HepG2 (cell line): Measurements from ENCODE around the gene NCAPD2. TPM values are rescaled to one million over a fixed set of nuclear protein-coding genes. Genes with fewer than 3 reads are reported as not detected.

Source experiments
- ATF6 ChIP-seq: sonication (generic); formaldehyde crosslinking; conservative IDR thresholded peaks from 2 replicates; pipeline ENCODE4 v1.4.0; 2020; ENCODE audit warnings: missing genetic modification reagents
- CAMTA2 ChIP-seq: sonication (generic); formaldehyde crosslinking; IDR thresholded peaks from 2 replicates; pipeline ENCODE4 v1.4.0; 2020; ENCODE audit warnings: mild to moderate bottlenecking, missing genetic modification reagents, borderline replicate concordance
- CREB1 ChIP-seq, 2 experiments: fragments of 450-650 bp in 1 of 2; IDR thresholded peaks; 2 replicates each; pipeline ENCODE4 v1.6.1; 2016 to 2017; ENCODE audit warnings: control low read depth in 1 of 2, mild to moderate bottlenecking in 1 of 2, missing compliant biosample characterization in 1 of 2, missing genetic modification characterization in 1 of 2
- DMAP1 ChIP-seq: IDR thresholded peaks from 2 replicates; pipeline ENCODE4 v1.6.1; 2016
- JUND ChIP-seq: sonication (generic); formaldehyde crosslinking; IDR thresholded peaks from 2 replicates; pipeline ENCODE4 v1.8.0; 2022; ENCODE audit warnings: mild to moderate bottlenecking, missing genetic modification reagents
- KMT2B ChIP-seq: IDR thresholded peaks from 2 replicates; pipeline ENCODE4 v1.6.1; 2016; ENCODE audit warnings: missing genetic modification reagents, missing compliant biosample characterization
- NFE2L1 ChIP-seq: sonication (generic); formaldehyde crosslinking; IDR thresholded peaks from 2 replicates; pipeline ENCODE4 v1.4.0; 2020; ENCODE audit warnings: missing genetic modification reagents, mild to moderate bottlenecking, borderline replicate concordance
- TBL1XR1 ChIP-seq: fragments of 150-350 bp; IDR thresholded peaks from 2 replicates; pipeline ENCODE4 v1.6.1; 2014; ENCODE audit warnings: borderline replicate concordance, low read length; ENCODE audit not compliant: partially characterized antibody
- ZBTB4 ChIP-seq: sonication (generic); formaldehyde crosslinking; IDR thresholded peaks from 2 replicates; pipeline ENCODE4 v1.4.0; 2020; ENCODE audit warnings: missing genetic modification reagents, mild to moderate bottlenecking, borderline replicate concordance
- ZNF34 ChIP-seq: sonication (generic); formaldehyde crosslinking; IDR thresholded peaks from 2 replicates; pipeline ENCODE4 v1.4.0; 2020; ENCODE audit warnings: mild to moderate bottlenecking, missing genetic modification reagents, borderline replicate concordance
- ZNF367 ChIP-seq: sonication (generic); formaldehyde crosslinking; IDR thresholded peaks from 2 replicates; pipeline ENCODE4 v1.4.0; 2020; ENCODE audit warnings: missing genetic modification reagents, borderline replicate concordance
- ZNF414 ChIP-seq: sonication (generic); formaldehyde crosslinking; IDR thresholded peaks from 2 replicates; pipeline ENCODE4 v1.5.0; 2020; ENCODE audit warnings: missing genetic modification reagents
- ZNF616 ChIP-seq: sonication (generic); formaldehyde crosslinking; IDR thresholded peaks from 2 replicates; pipeline ENCODE4 v1.5.0; 2020; ENCODE audit warnings: low read depth, mild to moderate bottlenecking, missing genetic modification reagents
- ZNF674 ChIP-seq: sonication (generic); formaldehyde crosslinking; IDR thresholded peaks from 2 replicates; pipeline ENCODE4 v1.5.0; 2020; ENCODE audit warnings: low read depth, mild to moderate bottlenecking, missing genetic modification reagents
- ZNF772 ChIP-seq: sonication (generic); formaldehyde crosslinking; IDR thresholded peaks from 2 replicates; pipeline ENCODE4 v1.5.0; 2020; ENCODE audit warnings: mild to moderate bottlenecking, missing genetic modification reagents
- ZNF790 ChIP-seq: sonication (generic); formaldehyde crosslinking; IDR thresholded peaks from 2 replicates; pipeline ENCODE4 v1.8.0; 2022; ENCODE audit warnings: missing genetic modification reagents, mild to moderate bottlenecking, borderline replicate concordance
- ZSCAN31 ChIP-seq: sonication (generic); formaldehyde crosslinking; IDR thresholded peaks from 2 replicates; pipeline ENCODE4 v1.5.0; 2020; ENCODE audit warnings: low read depth, mild to moderate bottlenecking, missing genetic modification reagents
- polyA plus RNA-seq, 8 experiments: library from polyadenylated mRNA; depleted of rRNA in 3 of 8; stranded (reverse) in 7 of 8; unstranded in 1 of 8; fragments of >200 nt; fragmentation: Illumina TruSeq in 4 of 8; extraction: Trizol in 4 of 8; gene quantifications; 2 replicates each; pipeline versions ENCODE4 v1.2.1 to v1.2.3, GENCODE V29; 2011 to 2016; ENCODE audit warnings: low read depth in 4 of 8, missing spikeins in 1 of 8, mixed read lengths in 1 of 8; ENCODE audit not compliant: insufficient read depth in 1 of 8
- total RNA-seq, 5 experiments: library from RNA; depleted of rRNA; stranded (reverse); fragments of >200 nt; fragmentation: Illumina TruSeq; extraction: Trizol; gene quantifications; 2 replicates each; pipeline ENCODE4 v1.2.3, GENCODE V29; 2016; ENCODE audit warnings: low read depth in 1 of 5
- TF ChIP-seq, protein P1 (sequence below): sonication (generic); formaldehyde crosslinking; IDR thresholded peaks from 2 replicates; pipeline ENCODE4 v1.4.0; 2020; ENCODE audit warnings: mild to moderate bottlenecking, missing genetic modification reagents
- TF ChIP-seq, protein P2 (sequence below): sonication (generic); formaldehyde crosslinking; IDR thresholded peaks from 2 replicates; pipeline ENCODE4 v1.4.0; 2020; ENCODE audit warnings: low read depth, mild to moderate bottlenecking, missing genetic modification reagents
- TF ChIP-seq, protein P3 (sequence below): sonication (generic); formaldehyde crosslinking; IDR thresholded peaks from 2 replicates; pipeline ENCODE4 v1.4.0; 2020; ENCODE audit warnings: missing genetic modification reagents; ENCODE audit errors: not compliant biosample characterization

Gene NCAPD2
- total and polyA plus RNA-seq, 2 of the 13 experiments (the other 11 are each of a cell fraction or from before 2014, with no cell fraction given) = 51.1 to 65.6 TPM

DNA sequence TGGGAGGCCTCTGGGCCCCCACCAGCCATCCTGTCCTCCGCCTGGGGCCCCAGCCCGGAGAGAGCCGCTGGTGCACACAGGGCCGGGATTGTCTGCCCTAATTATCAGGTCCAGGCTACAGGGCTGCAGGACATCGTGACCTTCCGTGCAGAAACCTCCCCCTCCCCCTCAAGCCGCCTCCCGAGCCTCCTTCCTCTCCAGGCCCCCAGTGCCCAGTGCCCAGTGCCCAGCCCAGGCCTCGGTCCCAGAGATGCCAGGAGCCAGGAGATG is 39.7 kb downstream of the NCAPD2 start (continued):
- TF ChIP-seq ATF6 (CRISPR knock-in tag) (no peak), ZNF34 (no peak), ZBTB4 (CRISPR knock-in tag) (no peak), ZNF414 (CRISPR knock-in tag) (no peak), ZNF616 (CRISPR knock-in tag) (no peak), CREB1 (IDR thresholded peaks at IDR 0.05) (no peak), CREB1 (CRISPR knock-in tag; IDR thresholded peaks at IDR 0.05) (no peak), ZNF674 (CRISPR knock-in tag) (no peak), CAMTA2 (CRISPR knock-in tag) (no peak), KMT2B (CRISPR knock-in tag) (no peak), ZNF790 (CRISPR knock-in tag) (no peak), DMAP1 (CRISPR knock-in tag) (no peak), TBL1XR1 (no peak), ZNF367 (CRISPR knock-in tag) (no peak), NFE2L1 (CRISPR knock-in tag) (no peak), ZSCAN31 (CRISPR knock-in tag) (no peak; the same call in 1 of the 2 replicates), JUND (CRISPR knock-in tag) (no peak), ZNF772 (no peak; the same call in 1 of the 2 replicates)
- TF ChIP-seq, protein P1, sequence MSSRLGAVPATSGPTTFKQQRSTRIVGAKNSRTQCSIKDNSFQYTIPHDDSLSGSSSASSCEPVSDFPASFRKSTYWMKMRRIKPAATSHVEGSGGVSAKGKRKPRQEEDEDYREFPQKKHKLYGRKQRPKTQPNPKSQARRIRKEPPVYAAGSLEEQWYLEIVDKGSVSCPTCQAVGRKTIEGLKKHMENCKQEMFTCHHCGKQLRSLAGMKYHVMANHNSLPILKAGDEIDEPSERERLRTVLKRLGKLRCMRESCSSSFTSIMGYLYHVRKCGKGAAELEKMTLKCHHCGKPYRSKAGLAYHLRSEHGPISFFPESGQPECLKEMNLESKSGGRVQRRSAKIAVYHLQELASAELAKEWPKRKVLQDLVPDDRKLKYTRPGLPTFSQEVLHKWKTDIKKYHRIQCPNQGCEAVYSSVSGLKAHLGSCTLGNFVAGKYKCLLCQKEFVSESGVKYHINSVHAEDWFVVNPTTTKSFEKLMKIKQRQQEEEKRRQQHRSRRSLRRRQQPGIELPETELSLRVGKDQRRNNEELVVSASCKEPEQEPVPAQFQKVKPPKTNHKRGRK (CRISPR knock-in tag) = no peak
- TF ChIP-seq, protein P2, sequence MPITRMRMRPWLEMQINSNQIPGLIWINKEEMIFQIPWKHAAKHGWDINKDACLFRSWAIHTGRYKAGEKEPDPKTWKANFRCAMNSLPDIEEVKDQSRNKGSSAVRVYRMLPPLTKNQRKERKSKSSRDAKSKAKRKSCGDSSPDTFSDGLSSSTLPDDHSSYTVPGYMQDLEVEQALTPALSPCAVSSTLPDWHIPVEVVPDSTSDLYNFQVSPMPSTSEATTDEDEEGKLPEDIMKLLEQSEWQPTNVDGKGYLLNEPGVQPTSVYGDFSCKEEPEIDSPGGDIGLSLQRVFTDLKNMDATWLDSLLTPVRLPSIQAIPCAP = no peak; the same call in 1 of the 2 replicates
- TF ChIP-seq, protein P3, sequence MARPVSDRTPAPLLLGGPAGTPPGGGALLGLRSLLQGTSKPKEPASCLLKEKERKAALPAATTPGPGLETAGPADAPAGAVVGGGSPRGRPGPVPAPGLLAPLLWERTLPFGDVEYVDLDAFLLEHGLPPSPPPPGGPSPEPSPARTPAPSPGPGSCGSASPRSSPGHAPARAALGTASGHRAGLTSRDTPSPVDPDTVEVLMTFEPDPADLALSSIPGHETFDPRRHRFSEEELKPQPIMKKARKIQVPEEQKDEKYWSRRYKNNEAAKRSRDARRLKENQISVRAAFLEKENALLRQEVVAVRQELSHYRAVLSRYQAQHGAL (CRISPR knock-in tag) = no peak
